CD14-positive monocyte (primary cell): ENCODE results near the gene FFAR3. TPM values are rescaled to one million over a fixed set of nuclear protein-coding genes. Genes with fewer than 3 reads are reported as not detected.

Source experiments
- DNase-seq, 3 donors: peaks; one replicate each; pipeline ENCODE4 v3.0.0-alpha.2; 2011 to 2022
- H2AFZ ChIP-seq: 2 replicates; pipeline ENCODE4 v1.6.0; 2012; ENCODE audit warnings: mild to moderate bottlenecking, low read depth, low read length, inconsistent platforms; ENCODE audit not compliant: insufficient read depth, poor library complexity, severe bottlenecking
- H3K27ac ChIP-seq, 2 donors: 1 replicate in 1 of 2; 2 replicates in 1 of 2; pipeline ENCODE4 v1.5.1; 2012 to 2013; ENCODE audit warnings: low read length in 2 of 2, control low read depth in 1 of 2, inconsistent platforms in 1 of 2, low read depth in 1 of 2, mild to moderate bottlenecking in 1 of 2
- H3K27me3 ChIP-seq, 2 donors: one replicate each; pipeline versions ENCODE4 v1.6.0 to v1.6.1; 2011 to 2013; ENCODE audit warnings: low read length in 2 of 2; ENCODE audit not compliant: control insufficient read depth in 2 of 2, insufficient read depth in 2 of 2
- H3K36me3 ChIP-seq, 2 donors: replicated peaks in 1 of 2; 1 replicate in 1 of 2; 2 replicates in 1 of 2; pipeline versions ENCODE4 v1.5.1 to v1.6.1; 2012 to 2013; ENCODE audit warnings: low read length in 2 of 2, control low read depth in 1 of 2, inconsistent platforms in 1 of 2, mild to moderate bottlenecking in 1 of 2; ENCODE audit not compliant: insufficient read depth in 2 of 2, control insufficient read depth in 1 of 2
- H3K4me1 ChIP-seq, 2 donors: 1 replicate in 1 of 2; 2 replicates in 1 of 2; pipeline versions ENCODE4 v1.5.1 to v1.6.1; 2012 to 2013; ENCODE audit warnings: low read length in 2 of 2, control low read depth in 1 of 2, inconsistent platforms in 1 of 2, mild to moderate bottlenecking in 1 of 2, moderate library complexity in 1 of 2; ENCODE audit not compliant: insufficient read depth in 2 of 2, control insufficient read depth in 1 of 2
- H3K4me2 ChIP-seq: replicated peaks from 2 replicates; pipeline ENCODE3; 2012; ENCODE audit warnings: low read length, moderate library complexity, mild to moderate bottlenecking; ENCODE audit not compliant: poor library complexity, severe bottlenecking; ENCODE audit errors: extremely low read depth
- H3K4me3 ChIP-seq, 3 experiments: fragments of 200-600 bp in 1 of 3; sonication (generic) in 1 of 3; replicated peaks in 1 of 3; 1 replicate in 2 of 3; 2 replicates in 1 of 3; pipeline ENCODE4 v1.5.1; 2011 to 2013; ENCODE audit warnings: low read length in 3 of 3, mild to moderate bottlenecking in 3 of 3, control low read depth in 2 of 3, low read depth in 2 of 3, inconsistent platforms in 1 of 3, moderate library complexity in 1 of 3
- H3K79me2 ChIP-seq: 2 replicates; pipeline ENCODE4 v1.6.0; 2012; ENCODE audit warnings: mild to moderate bottlenecking, control low read depth, inconsistent platforms, low read length, moderate library complexity; ENCODE audit not compliant: insufficient read depth
- H3K9ac ChIP-seq: 2 replicates; pipeline ENCODE4 v1.6.0; 2017; ENCODE audit warnings: low read length, mild to moderate bottlenecking; ENCODE audit not compliant: insufficient read depth, poor library complexity, severe bottlenecking
- H3K9me3 ChIP-seq, 2 donors: replicated peaks in 1 of 2; 1 replicate in 1 of 2; 2 replicates in 1 of 2; pipeline versions ENCODE4 v1.5.1 to v1.6.1; 2012 to 2013; ENCODE audit warnings: low read length in 2 of 2, control low read depth in 1 of 2; ENCODE audit not compliant: control insufficient read depth in 1 of 2, insufficient read depth in 1 of 2
- H4K20me1 ChIP-seq: 2 replicates; pipeline ENCODE4 v1.6.0; 2012; ENCODE audit warnings: mild to moderate bottlenecking, low read length, control low read depth, moderate library complexity; ENCODE audit not compliant: insufficient read depth
- H3K27ac Mint-ChIP-seq, 7 donors: one replicate each; pipeline ENCODE4 v1.8.0; 2020; ENCODE audit warnings: mild to moderate bottlenecking in 7 of 7, mixed read lengths in 7 of 7, moderate library complexity in 6 of 7, inconsistent platforms in 2 of 7
- H3K27me3 Mint-ChIP-seq, 3 donors: one replicate each; pipeline ENCODE4 v1.8.0; 2021 to 2022; ENCODE audit warnings: low read depth in 3 of 3, mild to moderate bottlenecking in 3 of 3, mixed read lengths in 3 of 3, moderate library complexity in 3 of 3, inconsistent platforms in 1 of 3
- H3K36me3 Mint-ChIP-seq, 2 donors: one replicate each; pipeline ENCODE4 v1.8.0; 2020; ENCODE audit warnings: mixed read lengths in 2 of 2, inconsistent platforms in 1 of 2, mild to moderate bottlenecking in 1 of 2
- H3K4me1 Mint-ChIP-seq: one replicate; pipeline ENCODE4 v1.8.0; 2020; ENCODE audit warnings: mild to moderate bottlenecking, mixed read lengths
- H3K4me3 Mint-ChIP-seq, 2 donors: one replicate each; pipeline ENCODE4 v1.8.0; 2020; ENCODE audit warnings: mild to moderate bottlenecking in 2 of 2, mixed read lengths in 2 of 2, moderate library complexity in 1 of 2
- H3K9me3 Mint-ChIP-seq, 7 donors: one replicate each; pipeline ENCODE4 v1.8.0; 2020 to 2022; ENCODE audit warnings: mixed read lengths in 7 of 7, mild to moderate bottlenecking in 6 of 7, moderate library complexity in 6 of 7, inconsistent platforms in 2 of 7
- CTCF ChIP-seq: fragments of 200-600 bp; IDR thresholded peaks from one replicate; pipeline ENCODE4 v1.8.0; 2022; ENCODE audit warnings: antibody characterized with exemption, mild to moderate bottlenecking
- WGBS: methylation state at CpG from one replicate; pipeline ENCODE4 v1.1.5; 2013; ENCODE audit warnings: missing lambda C conversion rate; ENCODE audit not compliant: insufficient coverage; 5-methylcytosine and 5-hydroxymethylcytosine counted together
- intact Hi-C, 2 donors: fragments of 100-400 bp; cut with micrococcal nuclease; formaldehyde crosslinking; loops; one replicate each; pipeline versions ENCODE4 v1.15.0 to v1.15.1; 2023
- polyA plus RNA-seq, 3 donors: library from polyadenylated mRNA; depleted of rRNA in 1 of 3; unstranded in 2 of 3; stranded (reverse) in 1 of 3; fragments of 300-500 nt in 2 of 3; fragments of >200 nt in 1 of 3; fragmentation: Illumina TruSeq in 2 of 3; gene quantifications; 1 replicate in 2 of 3; 2 replicates in 1 of 3; pipeline ENCODE4 v1.2.3, GENCODE V29; 2012 to 2021

Gene FFAR3
- polyA plus RNA-seq, 3 donors, result 1.2 to 17.9 (median 1.2) TPM

- no peak overlapping the region for H3K4me3 ChIP-seq
- no peak overlapping the region for H3K27ac ChIP-seq
- Mint-ChIP-seq H3K4me1 (peaks cover 7% of the 10 kb centered on the region), H3K27me3 (peaks cover 0 to 3% (median 2%) of the 10 kb centered on the region in 3 donors), H3K9me3 (peaks cover 6 to 29% (median 18%) of the 10 kb centered on the region in 7 donors), H3K27ac (no peak overlapping the region), H3K4me3 (peak overlapping the region in 1 of 2 donors; percentile 5), H3K36me3 (peaks cover 0 to 2% of the 10 kb centered on the region in 2 donors)
- intact Hi-C loops, result no loop called here
- TF ChIP-seq CTCF, result no peak
- H3K4me1 ChIP-seq, result peaks cover 3 to 8% of the 10 kb centered on the region in 2 donors
- H3K9ac ChIP-seq, result no peak overlapping the region
- no peaks in the 10 kb centered on the region for H3K27me3 ChIP-seq
- no peak overlapping the region for H2AFZ ChIP-seq
- H3K79me2 ChIP-seq, result no peaks in the 10 kb centered on the region
- WGBS, result 96% methylated on average over 4 of the region's 6 CpGs
- no peak overlapping the region for H3K4me2 ChIP-seq
- H3K36me3 ChIP-seq, result no peaks in the 10 kb centered on the region
- H3K9me3 ChIP-seq, result peaks cover 10 to 25% of the 10 kb centered on the region in 2 donors
- DNase-seq, result no peak
- H4K20me1 ChIP-seq, result no peaks in the 10 kb centered on the region
Observed at GRCh38 chr19:35389192-35389861, 31.1 kb downstream of the FFAR3 start.

GRCh38 chr19:35392742-35393715 is 34.8 kb downstream of the FFAR3 start:
- no peak overlapping the region for H3K9ac ChIP-seq
- no peak overlapping the region for H3K27ac Mint-ChIP-seq

More at GRCh38 chr19:35392742-35393715, 34.8 kb downstream of the FFAR3 start:
- Mint-ChIP-seq H3K4me1 (peaks cover 25% of the 10 kb centered on the region), H3K27me3 (peaks cover 0 to 2% (median 1%) of the 10 kb centered on the region in 3 donors), H3K4me3 (no peak overlapping the region), H3K9me3 (peaks cover 0 to 2% (median 0%) of the 10 kb centered on the region in 7 donors), H3K36me3 (no peaks in the 10 kb centered on the region)
- no peaks in the 10 kb centered on the region for H3K79me2 ChIP-seq
- intact Hi-C loops, result no loop called here
- WGBS, result 49% methylated on average over 5 of the region's 5 CpGs
- H3K27ac ChIP-seq, result no peak overlapping the region
- peak overlapping the region; percentile 27 for H2AFZ ChIP-seq
- H3K4me2 ChIP-seq, result no peak overlapping the region
- no peak for DNase-seq
- H3K36me3 ChIP-seq, result no peaks in the 10 kb centered on the region
- no peak for TF ChIP-seq CTCF
- no peaks in the 10 kb centered on the region for H3K27me3 ChIP-seq
- no peaks in the 10 kb centered on the region for H4K20me1 ChIP-seq
- peaks cover 14 to 25% of the 10 kb centered on the region in 2 donors for H3K4me1 ChIP-seq
- no peak overlapping the region for H3K4me3 ChIP-seq
- peaks cover 0 to under 1% of the 10 kb centered on the region in 2 donors for H3K9me3 ChIP-seq
